ENCODE data around the gene USP17L20.
"Not testable (repeated sequence)": the region's sequence is repeated elsewhere in the genome, so short reads cannot be mapped to it uniquely, and the experiment has no call there.

USP17L20 gene, protein sequence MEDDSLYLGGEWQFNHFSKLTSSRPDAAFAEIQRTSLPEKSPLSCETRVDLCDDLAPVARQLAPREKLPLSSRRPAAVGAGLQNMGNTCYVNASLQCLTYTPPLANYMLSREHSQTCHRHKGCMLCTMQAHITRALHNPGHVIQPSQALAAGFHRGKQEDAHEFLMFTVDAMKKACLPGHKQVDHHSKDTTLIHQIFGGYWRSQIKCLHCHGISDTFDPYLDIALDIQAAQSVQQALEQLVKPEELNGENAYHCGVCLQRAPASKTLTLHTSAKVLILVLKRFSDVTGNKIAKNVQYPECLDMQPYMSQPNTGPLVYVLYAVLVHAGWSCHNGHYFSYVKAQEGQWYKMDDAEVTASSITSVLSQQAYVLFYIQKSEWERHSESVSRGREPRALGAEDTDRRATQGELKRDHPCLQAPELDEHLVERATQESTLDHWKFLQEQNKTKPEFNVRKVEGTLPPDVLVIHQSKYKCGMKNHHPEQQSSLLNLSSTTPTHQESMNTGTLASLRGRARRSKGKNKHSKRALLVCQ

DNA sequence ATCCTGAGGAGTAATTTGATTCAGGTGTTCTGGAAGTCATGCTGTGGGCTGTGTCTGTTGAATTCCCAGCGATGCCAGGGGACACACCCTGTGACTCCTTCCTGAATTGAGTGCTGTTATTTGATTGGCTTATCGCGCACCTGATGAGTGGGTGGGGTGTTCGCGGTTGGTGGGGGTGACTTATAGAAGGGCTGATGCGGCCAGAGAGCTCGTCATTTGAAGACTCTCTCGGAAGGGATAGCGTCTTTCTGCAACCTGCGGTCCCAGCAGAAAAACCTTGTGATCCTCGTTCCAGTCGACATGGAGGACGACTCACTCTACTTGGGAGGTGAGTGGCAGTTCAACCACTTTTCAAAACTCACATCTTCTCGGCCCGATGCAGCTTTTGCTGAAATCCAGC lies at the start of gene USP17L20:
Gene USP17L20 (plus strand): TSS at position 301 of the 400 bp plus-strand sequence. CDS start 0 bp downstream, at position 301.
- H3K9me3 ChIP-seq; H3K36me3 ChIP-seq; H3K4me1 ChIP-seq (ENCODE audit: control insufficient read depth in 1 of 2, insufficient read depth in 1 of 2, low read depth in 1 of 2, low read length in 1 of 2); H3K27me3 ChIP-seq; H3K4me3 ChIP-seq (ENCODE audit: low read depth in 1 of 2, low read length in 1 of 2); H3K27ac ChIP-seq: not testable (repeated sequence)

DNA sequence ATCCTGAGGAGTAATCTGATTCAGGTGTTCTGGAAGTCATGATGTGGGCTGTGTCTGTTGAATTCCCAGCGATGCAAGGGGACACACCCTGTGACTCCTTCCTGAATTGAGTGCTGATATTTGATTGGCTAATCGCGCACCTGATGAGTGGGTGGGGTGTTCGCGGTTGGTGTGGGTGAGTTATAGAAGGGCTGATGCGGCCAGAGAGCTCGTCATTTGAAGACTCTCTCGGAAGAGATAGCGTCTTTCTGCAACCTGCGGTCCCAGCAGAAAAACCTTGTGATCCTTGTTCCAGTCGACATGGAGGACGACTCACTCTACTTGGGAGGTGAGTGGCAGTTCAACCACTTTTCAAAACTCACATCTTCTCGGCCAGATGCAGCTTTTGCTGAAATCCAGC lies 47.6 kb upstream of the USP17L20 start, which contains the start of gene USP17L10:
Gene USP17L10 (plus strand): TSS at position 301 of the 400 bp plus-strand sequence. CDS start 0 bp downstream, at position 301.
- not testable (repeated sequence) for H3K27ac ChIP-seq; H3K36me3 ChIP-seq; H3K9me3 ChIP-seq; H3K4me1 ChIP-seq (ENCODE audit: control insufficient read depth in 1 of 2, insufficient read depth in 1 of 2, low read depth in 1 of 2, low read length in 1 of 2); H3K4me3 ChIP-seq (ENCODE audit: low read depth in 1 of 2, low read length in 1 of 2); H3K27me3 ChIP-seq

DNA sequence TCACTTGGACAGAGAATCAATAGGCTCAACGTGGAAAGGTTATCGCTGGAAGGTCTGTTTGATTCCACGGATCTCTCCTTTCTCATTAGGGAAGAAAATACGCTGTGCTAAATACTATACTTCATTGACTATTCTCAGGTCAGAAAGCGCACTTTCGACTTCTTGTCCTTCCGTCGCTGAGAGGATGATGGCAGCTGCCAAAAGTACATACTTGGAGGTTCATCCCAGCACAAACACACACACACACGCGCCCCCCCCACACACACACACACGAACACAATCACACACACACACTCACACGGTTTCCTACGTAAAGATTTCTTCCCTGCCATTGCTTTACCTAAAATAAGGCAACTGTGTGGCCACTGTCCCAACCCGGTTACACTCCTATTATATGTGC lies 43.2 kb upstream of the USP17L20 start:
- not testable (repeated sequence) for H3K36me3 ChIP-seq; H3K27me3 ChIP-seq; H3K9me3 ChIP-seq; H3K4me1 ChIP-seq (ENCODE audit: control insufficient read depth in 1 of 2, insufficient read depth in 1 of 2, low read depth in 1 of 2, low read length in 1 of 2); H3K27ac ChIP-seq; H3K4me3 ChIP-seq (ENCODE audit: low read depth in 1 of 2, low read length in 1 of 2)

DNA sequence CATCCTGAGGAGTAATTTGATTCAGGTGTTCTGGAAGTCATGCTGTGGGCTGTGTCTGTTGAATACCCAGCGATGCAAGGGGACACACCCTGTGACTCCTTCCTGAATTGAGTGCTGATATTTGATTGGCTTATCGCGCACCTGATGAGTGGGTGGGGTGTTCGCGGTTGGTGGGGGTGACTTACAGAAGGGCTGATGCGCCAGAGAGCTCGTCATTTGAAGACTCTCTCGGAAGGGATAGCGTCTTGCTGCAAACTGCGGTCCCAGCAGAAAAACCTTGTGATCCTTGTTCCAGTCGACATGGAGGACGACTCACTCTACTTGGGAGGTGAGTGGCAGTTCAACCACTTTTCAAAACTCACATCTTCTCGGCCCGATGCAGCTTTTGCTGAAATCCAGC lies 42.8 kb upstream of the USP17L20 start, which contains the start of gene USP17L11:
Gene USP17L11 (plus strand): TSS at position 301 of the 400 bp plus-strand sequence. CDS start 0 bp downstream, at position 301.
- not testable (repeated sequence) for H3K9me3 ChIP-seq; H3K36me3 ChIP-seq; H3K4me3 ChIP-seq (ENCODE audit: low read depth in 1 of 2, low read length in 1 of 2); H3K27me3 ChIP-seq; H3K27ac ChIP-seq; H3K4me1 ChIP-seq (ENCODE audit: control insufficient read depth in 1 of 2, insufficient read depth in 1 of 2, low read depth in 1 of 2, low read length in 1 of 2)

DNA sequence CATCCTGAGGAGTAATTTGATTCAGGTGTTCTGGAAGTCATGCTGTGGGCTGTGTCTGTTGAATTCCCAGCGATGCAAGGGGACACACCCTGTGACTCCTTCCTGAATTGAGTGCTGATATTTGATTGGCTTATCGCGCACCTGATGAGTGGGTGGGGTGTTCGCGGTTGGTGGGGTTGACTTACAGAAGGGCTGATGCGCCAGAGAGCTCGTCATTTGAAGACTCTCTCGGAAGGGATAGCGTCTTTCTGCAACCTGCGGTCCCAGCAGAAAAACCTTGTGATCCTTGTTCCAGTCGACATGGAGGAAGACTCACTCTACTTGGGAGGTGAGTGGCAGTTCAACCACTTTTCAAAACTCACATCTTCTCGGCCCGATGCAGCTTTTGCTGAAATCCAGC lies 38.1 kb upstream of the USP17L20 start, which contains the start of gene USP17L12:
Gene USP17L12 (plus strand): TSS at position 301 of the 400 bp plus-strand sequence. CDS start 0 bp downstream, at position 301.
- H3K9me3 ChIP-seq; H3K4me1 ChIP-seq (ENCODE audit: control insufficient read depth in 1 of 2, insufficient read depth in 1 of 2, low read depth in 1 of 2, low read length in 1 of 2); H3K27me3 ChIP-seq; H3K36me3 ChIP-seq; H3K4me3 ChIP-seq (ENCODE audit: low read depth in 1 of 2, low read length in 1 of 2); H3K27ac ChIP-seq: not testable (repeated sequence)

DNA sequence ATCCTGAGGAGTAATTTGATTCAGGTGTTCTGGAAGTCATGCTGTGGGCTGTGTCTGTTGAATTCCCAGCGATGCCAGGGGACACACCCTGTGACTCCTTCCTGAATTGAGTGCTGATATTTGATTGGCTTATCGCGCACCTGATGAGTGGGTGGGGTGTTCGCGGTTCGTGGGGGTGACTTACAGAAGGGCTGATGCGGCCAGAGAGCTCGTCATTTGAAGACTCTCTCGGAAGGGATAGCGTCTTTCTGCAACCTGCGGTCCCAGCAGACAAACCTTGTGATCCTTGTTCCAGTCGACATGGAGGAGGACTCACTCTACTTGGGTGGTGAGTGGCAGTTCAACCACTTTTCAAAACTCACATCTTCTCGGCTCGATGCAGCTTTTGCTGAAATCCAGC lies 33.3 kb upstream of the USP17L20 start, which contains the start of gene USP17L13:
Gene USP17L13 (plus strand): TSS at position 301 of the 400 bp plus-strand sequence. CDS start 0 bp downstream, at position 301.
- not testable (repeated sequence) for H3K27ac ChIP-seq; H3K9me3 ChIP-seq; H3K4me3 ChIP-seq (ENCODE audit: low read depth in 1 of 2, low read length in 1 of 2); H3K27me3 ChIP-seq; H3K4me1 ChIP-seq (ENCODE audit: control insufficient read depth in 1 of 2, insufficient read depth in 1 of 2, low read depth in 1 of 2, low read length in 1 of 2); H3K36me3 ChIP-seq

DNA sequence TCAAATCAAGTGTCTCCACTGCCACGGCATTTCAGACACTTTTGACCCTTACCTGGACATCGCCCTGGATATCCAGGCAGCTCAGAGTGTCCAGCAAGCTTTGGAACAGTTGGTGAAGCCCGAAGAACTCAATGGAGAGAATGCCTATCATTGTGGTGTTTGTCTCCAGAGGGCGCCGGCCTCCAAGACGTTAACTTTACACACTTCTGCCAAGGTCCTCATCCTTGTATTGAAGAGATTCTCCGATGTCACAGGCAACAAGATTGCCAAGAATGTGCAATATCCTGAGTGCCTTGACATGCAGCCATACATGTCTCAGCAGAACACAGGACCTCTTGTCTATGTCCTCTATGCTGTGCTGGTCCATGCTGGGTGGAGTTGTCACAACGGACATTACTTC lies 27.7 kb upstream of the USP17L20 start:
- not testable (repeated sequence) for H3K4me1 ChIP-seq (ENCODE audit: control insufficient read depth in 1 of 2, insufficient read depth in 1 of 2, low read depth in 1 of 2, low read length in 1 of 2); H3K27ac ChIP-seq; H3K36me3 ChIP-seq; H3K27me3 ChIP-seq; H3K9me3 ChIP-seq; H3K4me3 ChIP-seq (ENCODE audit: low read depth in 1 of 2, low read length in 1 of 2)

DNA sequence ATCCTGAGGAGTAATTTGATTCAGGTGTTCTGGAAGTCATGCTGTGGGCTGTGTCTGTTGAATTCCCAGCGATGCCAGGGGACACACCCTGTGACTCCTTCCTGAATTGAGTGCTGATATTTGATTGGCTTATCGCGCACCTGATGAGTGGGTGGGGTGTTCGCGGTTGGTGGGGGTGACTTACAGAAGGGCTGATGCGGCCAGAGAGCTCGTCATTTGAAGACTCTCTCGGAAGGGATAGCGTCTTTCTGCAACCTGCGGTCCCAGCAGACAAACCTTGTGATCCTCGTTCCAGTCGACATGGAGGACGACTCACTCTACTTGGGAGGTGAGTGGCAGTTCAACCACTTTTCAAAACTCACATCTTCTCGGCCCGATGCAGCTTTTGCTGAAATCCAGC lies 23.8 kb upstream of the USP17L20 start, which contains the start of gene USP17L15:
Gene USP17L15 (plus strand): TSS at position 301 of the 400 bp plus-strand sequence. CDS start 0 bp downstream, at position 301.
- H3K36me3 ChIP-seq; H3K27ac ChIP-seq; H3K27me3 ChIP-seq; H3K4me1 ChIP-seq (ENCODE audit: control insufficient read depth in 1 of 2, insufficient read depth in 1 of 2, low read depth in 1 of 2, low read length in 1 of 2); H3K4me3 ChIP-seq (ENCODE audit: low read depth in 1 of 2, low read length in 1 of 2); H3K9me3 ChIP-seq: not testable (repeated sequence)

DNA sequence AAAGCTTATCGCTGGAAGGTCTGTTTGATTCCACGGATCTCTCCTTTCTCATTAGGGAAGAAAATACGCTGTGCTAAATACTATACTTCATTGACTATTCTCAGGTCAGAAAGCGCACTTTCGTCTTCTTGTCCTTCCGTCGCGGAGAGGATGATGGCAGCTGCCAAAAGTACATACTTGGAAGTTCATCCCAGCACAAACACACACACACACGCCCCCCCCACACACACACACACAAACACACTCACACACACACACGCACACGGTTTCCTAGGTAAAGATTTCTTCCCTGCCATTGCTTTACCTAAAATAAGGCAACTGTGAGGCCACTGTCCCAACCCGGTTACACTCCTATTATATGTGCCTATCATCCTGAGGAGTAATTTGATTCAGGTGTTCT lies 19.5 kb upstream of the USP17L20 start:
- not testable (repeated sequence) for H3K4me1 ChIP-seq (ENCODE audit: control insufficient read depth in 1 of 2, insufficient read depth in 1 of 2, low read depth in 1 of 2, low read length in 1 of 2); H3K36me3 ChIP-seq; H3K27me3 ChIP-seq; H3K9me3 ChIP-seq; H3K27ac ChIP-seq; H3K4me3 ChIP-seq (ENCODE audit: low read depth in 1 of 2, low read length in 1 of 2)

DNA sequence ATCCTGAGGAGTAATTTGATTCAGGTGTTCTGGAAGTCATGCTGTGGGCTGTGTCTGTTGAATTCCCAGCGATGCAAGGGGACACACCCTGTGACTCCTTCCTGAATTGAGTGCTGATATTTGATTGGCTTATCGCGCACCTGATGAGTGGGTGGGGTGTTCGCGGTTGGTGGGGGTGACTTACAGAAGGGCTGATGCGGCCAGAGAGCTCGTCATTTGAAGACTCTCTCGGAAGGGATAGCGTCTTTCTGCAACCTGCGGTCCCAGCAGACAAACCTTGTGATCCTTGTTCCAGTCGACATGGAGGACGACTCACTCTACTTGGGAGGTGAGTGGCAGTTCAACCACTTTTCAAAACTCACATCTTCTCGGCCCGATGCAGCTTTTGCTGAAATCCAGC lies 14.3 kb upstream of the USP17L20 start, which contains the start of gene USP17L17:
Gene USP17L17 (plus strand): TSS at position 301 of the 400 bp plus-strand sequence. CDS start 0 bp downstream, at position 301.
- H3K27ac ChIP-seq; H3K4me1 ChIP-seq (ENCODE audit: control insufficient read depth in 1 of 2, insufficient read depth in 1 of 2, low read depth in 1 of 2, low read length in 1 of 2); H3K27me3 ChIP-seq; H3K36me3 ChIP-seq; H3K4me3 ChIP-seq (ENCODE audit: low read depth in 1 of 2, low read length in 1 of 2); H3K9me3 ChIP-seq: not testable (repeated sequence)

DNA sequence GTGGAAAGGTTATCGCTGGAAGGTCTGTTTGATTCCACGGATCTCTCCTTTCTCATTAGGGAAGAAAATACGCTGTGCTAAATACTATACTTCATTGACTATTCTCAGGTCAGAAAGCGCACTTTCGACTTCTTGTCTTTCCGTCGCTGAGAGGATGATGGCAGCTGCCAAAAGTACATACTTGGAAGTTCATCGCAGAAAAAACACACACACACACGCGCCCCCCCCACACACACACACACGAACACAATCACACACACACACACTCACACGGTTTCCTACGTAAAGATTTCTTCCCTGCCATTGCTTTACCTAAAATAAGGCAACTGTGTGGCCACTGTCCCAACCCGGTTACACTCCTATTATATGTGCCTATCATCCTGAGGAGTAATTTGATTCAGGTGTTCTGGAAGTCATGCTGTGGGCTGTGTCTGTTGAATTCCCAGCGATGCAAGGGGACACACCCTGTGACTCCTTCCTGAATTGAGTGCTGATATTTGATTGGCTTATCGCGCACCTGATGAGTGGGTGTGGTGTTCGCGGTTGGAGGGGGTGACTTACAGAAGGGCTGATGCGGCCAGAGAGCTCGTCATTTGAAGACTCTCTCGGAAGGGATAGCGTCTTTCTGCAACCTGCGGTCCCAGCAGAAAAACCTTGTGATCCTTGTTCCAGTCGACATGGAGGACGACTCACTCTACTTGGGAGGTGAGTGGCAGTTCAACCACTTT lies 9.8 kb upstream of the USP17L20 start, which contains the start of gene USP17L18:
Gene USP17L18 (plus strand): TSS at position 678 of the 728 bp plus-strand sequence. CDS start 0 bp downstream, at position 678.
- H3K36me3 ChIP-seq; H3K27me3 ChIP-seq; H3K9me3 ChIP-seq; H3K4me3 ChIP-seq (ENCODE audit: low read depth in 1 of 2, low read length in 1 of 2); H3K27ac ChIP-seq; H3K4me1 ChIP-seq (ENCODE audit: control insufficient read depth in 1 of 2, insufficient read depth in 1 of 2, low read depth in 1 of 2, low read length in 1 of 2): not testable (repeated sequence)

DNA sequence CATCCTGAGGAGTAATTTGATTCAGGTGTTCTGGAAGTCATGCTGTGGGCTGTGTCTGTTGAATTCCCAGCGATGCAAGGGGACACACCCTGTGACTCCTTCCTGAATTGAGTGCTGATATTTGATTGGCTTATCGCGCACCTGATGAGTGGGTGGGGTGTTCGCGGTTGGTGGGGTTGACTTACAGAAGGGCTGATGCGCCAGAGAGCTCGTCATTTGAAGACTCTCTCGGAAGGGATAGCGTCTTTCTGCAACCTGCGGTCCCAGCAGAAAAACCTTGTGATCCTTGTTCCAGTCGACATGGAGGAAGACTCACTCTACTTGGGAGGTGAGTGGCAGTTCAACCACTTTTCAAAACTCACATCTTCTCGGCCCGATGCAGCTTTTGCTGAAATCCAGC lies 4.8 kb upstream of the USP17L20 start, which contains the start of gene USP17L19:
Gene USP17L19 (plus strand): TSS at position 301 of the 400 bp plus-strand sequence. CDS start 0 bp downstream, at position 301.
- H3K4me1 ChIP-seq (ENCODE audit: control insufficient read depth in 1 of 2, insufficient read depth in 1 of 2, low read depth in 1 of 2, low read length in 1 of 2); H3K4me3 ChIP-seq (ENCODE audit: low read depth in 1 of 2, low read length in 1 of 2); H3K36me3 ChIP-seq; H3K9me3 ChIP-seq; H3K27me3 ChIP-seq; H3K27ac ChIP-seq: not testable (repeated sequence)

DNA sequence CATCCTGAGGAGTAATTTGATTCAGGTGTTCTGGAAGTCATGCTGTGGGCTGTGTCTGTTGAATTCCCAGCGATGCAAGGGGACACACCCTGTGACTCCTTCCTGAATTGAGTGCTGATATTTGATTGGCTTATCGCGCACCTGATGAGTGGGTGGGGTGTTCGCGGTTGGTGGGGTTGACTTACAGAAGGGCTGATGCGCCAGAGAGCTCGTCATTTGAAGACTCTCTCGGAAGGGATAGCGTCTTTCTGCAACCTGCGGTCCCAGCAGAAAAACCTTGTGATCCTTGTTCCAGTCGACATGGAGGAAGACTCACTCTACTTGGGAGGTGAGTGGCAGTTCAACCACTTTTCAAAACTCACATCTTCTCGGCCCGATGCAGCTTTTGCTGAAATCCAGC lies 4.6 kb downstream of the USP17L20 start, which contains the start of gene USP17L21:
Gene USP17L21 (plus strand): TSS at position 301 of the 400 bp plus-strand sequence. CDS start 0 bp downstream, at position 301.
- not testable (repeated sequence) for H3K27me3 ChIP-seq; H3K9me3 ChIP-seq; H3K4me3 ChIP-seq (ENCODE audit: low read depth in 1 of 2, low read length in 1 of 2); H3K4me1 ChIP-seq (ENCODE audit: control insufficient read depth in 1 of 2, insufficient read depth in 1 of 2, low read depth in 1 of 2, low read length in 1 of 2); H3K36me3 ChIP-seq; H3K27ac ChIP-seq
